ENCODE measurements around the gene CCDC187.

Gene CCDC187

GRCh38 chr9:136258299-136258625, 45.6 kb downstream of the CCDC187 start:
- Histone ChIP-seq H3K9ac (ENCODE audit: low read depth, low read length) (no peak overlapping the region), H3K9me3 (ENCODE audit: insufficient read depth, low read length, severe bottlenecking) (no peaks in the 10 kb centered on the region), H3K4me2 (ENCODE audit: insufficient read depth, low read length) (no peak overlapping the region), H3K79me2 (ENCODE audit: insufficient read depth, low read length) (no peaks in the 10 kb centered on the region), H3K4me3 (ENCODE audit: low read depth in 1 of 2, low read length in 2 of 2) (no peak overlapping the region), H3K27me3 (ENCODE audit: insufficient read depth, low read length, poor library complexity) (no peaks in the 10 kb centered on the region), H4K20me1 (ENCODE audit: insufficient read depth, low read length) (no peaks in the 10 kb centered on the region), H3K27ac (ENCODE audit: low read length) (no peak overlapping the region), H3K4me1 (ENCODE audit: insufficient read depth, low read length) (no peaks in the 10 kb centered on the region), H2AFZ (ENCODE audit: low read depth, low read length) (no peak overlapping the region), H3K36me3 (ENCODE audit: insufficient read depth, low read length) (no peaks in the 10 kb centered on the region)
- ATAC-seq (ENCODE audit: insufficient read depth, low read depth) (no peak), DNase-seq (no peak)
- TF ChIP-seq EZH2 (IDR thresholded peaks at IDR 0.05; ENCODE audit: borderline replicate concordance, low read depth, low read length, severe bottlenecking) (no peak), CTCF (IDR thresholded peaks at IDR 0.05; ENCODE audit: borderline replicate concordance, extremely low read depth, low read length, poor library complexity, severe bottlenecking) (no peak)

- Histone ChIP-seq H3K4me1 (ENCODE audit: insufficient read depth, low read length) (no peaks in the 10 kb centered on the region), H3K27ac (ENCODE audit: low read length) (no peak overlapping the region), H3K79me2 (ENCODE audit: insufficient read depth, low read length) (no peaks in the 10 kb centered on the region), H3K4me2 (ENCODE audit: insufficient read depth, low read length) (no peak overlapping the region), H3K9ac (ENCODE audit: low read depth, low read length) (no peak overlapping the region), H4K20me1 (ENCODE audit: insufficient read depth, low read length) (no peaks in the 10 kb centered on the region), H3K27me3 (ENCODE audit: insufficient read depth, low read length, poor library complexity) (no peaks in the 10 kb centered on the region), H3K4me3 (ENCODE audit: low read depth in 1 of 2, low read length in 2 of 2) (no peak overlapping the region), H3K9me3 (ENCODE audit: insufficient read depth, low read length, severe bottlenecking) (no peaks in the 10 kb centered on the region), H2AFZ (ENCODE audit: low read depth, low read length) (no peak overlapping the region), H3K36me3 (ENCODE audit: insufficient read depth, low read length) (no peaks in the 10 kb centered on the region)
- DNase-seq (no peak), ATAC-seq (ENCODE audit: insufficient read depth, low read depth) (no peak)
- no peak for TF ChIP-seq CTCF (IDR thresholded peaks at IDR 0.05; ENCODE audit: borderline replicate concordance, extremely low read depth, low read length, poor library complexity, severe bottlenecking)
- no peak for TF ChIP-seq EZH2 (IDR thresholded peaks at IDR 0.05; ENCODE audit: borderline replicate concordance, low read depth, low read length, severe bottlenecking)
Measured at GRCh38 chr9:136257381-136258298, 46.3 kb downstream of the CCDC187 start.

GRCh38 chr9:136255896-136256890, 47.7 kb downstream of the CCDC187 start:
- H3K4me3 ChIP-seq (ENCODE audit: low read depth in 1 of 2, low read length in 2 of 2) = no peak overlapping the region
- H3K4me2 ChIP-seq (ENCODE audit: insufficient read depth, low read length) = no peak overlapping the region
- no peak overlapping the region for H3K27ac ChIP-seq (ENCODE audit: low read length)
- no peaks in the 10 kb centered on the region for H3K27me3 ChIP-seq (ENCODE audit: insufficient read depth, low read length, poor library complexity)
- no peaks in the 10 kb centered on the region for H3K36me3 ChIP-seq (ENCODE audit: insufficient read depth, low read length)
- no peaks in the 10 kb centered on the region for H4K20me1 ChIP-seq (ENCODE audit: insufficient read depth, low read length)
- no peak for ATAC-seq (ENCODE audit: insufficient read depth, low read depth)
- H3K9me3 ChIP-seq (ENCODE audit: insufficient read depth, low read length, severe bottlenecking) = no peaks in the 10 kb centered on the region
- TF ChIP-seq EZH2 (IDR thresholded peaks at IDR 0.05; ENCODE audit: borderline replicate concordance, low read depth, low read length, severe bottlenecking) = no peak
- TF ChIP-seq CTCF (IDR thresholded peaks at IDR 0.05; ENCODE audit: borderline replicate concordance, extremely low read depth, low read length, poor library complexity, severe bottlenecking) = no peak
- H2AFZ ChIP-seq (ENCODE audit: low read depth, low read length) = no peak overlapping the region
- H3K4me1 ChIP-seq (ENCODE audit: insufficient read depth, low read length) = no peaks in the 10 kb centered on the region
- no peak overlapping the region for H3K9ac ChIP-seq (ENCODE audit: low read depth, low read length)
- DNase-seq = no peak
- no peaks in the 10 kb centered on the region for H3K79me2 ChIP-seq (ENCODE audit: insufficient read depth, low read length)
